Liver (tissue), 9 donors: ENCODE data around the gene SPC24. TPM values are rescaled to one million over a fixed set of nuclear protein-coding genes. Genes with fewer than 3 reads are reported as not detected.
A peak's percentile ranks its signal among the peaks of the same experiment; 100 is the strongest.

Experiments used
- DNase-seq: peaks from one replicate; pipeline ENCODE4 v3.0.0-alpha.2; 2017; ENCODE audit warnings: low spot score
- H3K27ac ChIP-seq, 2 donors: one replicate each; pipeline ENCODE4 v1.7.0; 2013; ENCODE audit warnings: inconsistent platforms in 2 of 2, low read length in 2 of 2, control low read depth in 1 of 2, low read depth in 1 of 2, mild to moderate bottlenecking in 1 of 2
- H3K27me3 ChIP-seq, 4 donors: one replicate each; pipeline versions ENCODE4 v1.6.1 to v1.7.0; 2013; ENCODE audit warnings: low read length in 3 of 4, inconsistent platforms in 1 of 4, mild to moderate bottlenecking in 1 of 4, moderate library complexity in 1 of 4; ENCODE audit not compliant: control insufficient read depth in 4 of 4, insufficient read depth in 4 of 4
- H3K36me3 ChIP-seq, 4 donors: one replicate each; pipeline versions ENCODE4 v1.6.1 to v1.7.0; 2013; ENCODE audit warnings: low read length in 3 of 4, mild to moderate bottlenecking in 3 of 4, low read depth in 1 of 4, moderate library complexity in 1 of 4; ENCODE audit not compliant: control insufficient read depth in 4 of 4, insufficient read depth in 3 of 4
- H3K4me1 ChIP-seq, 4 donors: one replicate each; pipeline versions ENCODE4 v1.6.1 to v1.7.0; 2013; ENCODE audit warnings: low read length in 3 of 4, mild to moderate bottlenecking in 3 of 4, moderate library complexity in 1 of 4; ENCODE audit not compliant: control insufficient read depth in 4 of 4, insufficient read depth in 4 of 4
- H3K4me3 ChIP-seq, 3 donors: one replicate each; pipeline versions ENCODE4 v1.6.1 to v1.7.0; 2013; ENCODE audit warnings: low read length in 3 of 3, control low read depth in 1 of 3, low read depth in 1 of 3, mild to moderate bottlenecking in 1 of 3
- H3K9ac ChIP-seq, 2 donors: one replicate each; pipeline ENCODE4 v1.7.0; 2013; ENCODE audit warnings: low read length in 2 of 2, mild to moderate bottlenecking in 2 of 2, moderate library complexity in 2 of 2, control low read depth in 1 of 2, low read depth in 1 of 2
- H3K9me3 ChIP-seq, 4 donors: one replicate each; pipeline versions ENCODE4 v1.6.1 to v1.7.0; 2013; ENCODE audit warnings: low read length in 3 of 4; ENCODE audit not compliant: control insufficient read depth in 4 of 4
- ATF3 ChIP-seq: IDR thresholded peaks from 2 replicates; pipeline ENCODE4 v1.6.1; 2016; ENCODE audit warnings: antibody characterized with exemption
- CTCF ChIP-seq: fragments of 150-350 bp; IDR thresholded peaks from 2 replicates; pipeline ENCODE4 v1.5.1; 2017; ENCODE audit warnings: improper control_type of control experiment, low read depth, low read length; ENCODE audit not compliant: missing input control
- EGR1 ChIP-seq, 2 donors: IDR thresholded peaks; 2 replicates each; pipeline ENCODE4 v1.6.1; 2016 to 2018; ENCODE audit warnings: antibody characterized with exemption in 2 of 2, low read depth in 2 of 2
- FOXA1 ChIP-seq: IDR thresholded peaks from 2 replicates; pipeline ENCODE4 v1.6.1; 2016; ENCODE audit warnings: antibody characterized with exemption
- FOXA2 ChIP-seq: IDR thresholded peaks from 2 replicates; pipeline ENCODE4 v1.6.1; 2016; ENCODE audit warnings: antibody characterized with exemption
- GABPA ChIP-seq, 2 donors: IDR thresholded peaks in 1 of 2; conservative IDR thresholded peaks in 1 of 2; 2 replicates each; pipeline ENCODE4 v1.6.1; 2016; ENCODE audit warnings: antibody characterized with exemption in 2 of 2, mild to moderate bottlenecking in 1 of 2, moderate library complexity in 1 of 2
- HNF4A ChIP-seq, 2 donors: conservative IDR thresholded peaks; 2 replicates each; pipeline ENCODE4 v1.6.1; 2016; ENCODE audit warnings: antibody characterized with exemption in 2 of 2, mild to moderate bottlenecking in 2 of 2
- HNF4G ChIP-seq: IDR thresholded peaks from 2 replicates; pipeline ENCODE4 v1.6.1; 2016; ENCODE audit warnings: antibody characterized with exemption
- JUND ChIP-seq, 2 donors: IDR thresholded peaks; 2 replicates each; pipeline ENCODE4 v1.6.1; 2016; ENCODE audit warnings: antibody characterized with exemption in 2 of 2
- MAX ChIP-seq: IDR thresholded peaks from 2 replicates; pipeline ENCODE4 v1.6.1; 2016; ENCODE audit warnings: antibody characterized with exemption
- NR2F2 ChIP-seq: IDR thresholded peaks from 2 replicates; pipeline ENCODE4 v1.6.1; 2016; ENCODE audit warnings: antibody characterized with exemption
- RAD21 ChIP-seq, 2 donors: IDR thresholded peaks; 2 replicates each; pipeline ENCODE4 v1.6.1; 2016; ENCODE audit warnings: antibody characterized with exemption in 2 of 2, mild to moderate bottlenecking in 2 of 2
- REST ChIP-seq: IDR thresholded peaks from 2 replicates; pipeline ENCODE4 v1.6.1; 2016; ENCODE audit warnings: antibody characterized with exemption, mild to moderate bottlenecking
- RXRA ChIP-seq, 2 donors: IDR thresholded peaks; 2 replicates each; pipeline ENCODE4 v1.6.1; 2017 to 2018; ENCODE audit warnings: antibody characterized with exemption in 2 of 2, mild to moderate bottlenecking in 1 of 2
- SP1 ChIP-seq: IDR thresholded peaks from 2 replicates; pipeline ENCODE4 v1.6.1; 2018; ENCODE audit warnings: antibody characterized with exemption, mild to moderate bottlenecking
- TAF1 ChIP-seq: conservative IDR thresholded peaks from 2 replicates; pipeline ENCODE4 v1.6.1; 2016; ENCODE audit warnings: antibody characterized with exemption, mild to moderate bottlenecking
- YY1 ChIP-seq: IDR thresholded peaks from 2 replicates; pipeline ENCODE4 v1.6.1; 2016; ENCODE audit warnings: antibody characterized with exemption, mild to moderate bottlenecking
- ZBTB33 ChIP-seq: IDR thresholded peaks from 2 replicates; pipeline ENCODE4 v1.6.1; 2016; ENCODE audit warnings: antibody characterized with exemption
- WGBS: extraction: QIAGEN DNeasy Blood & Tissue Kit; methylation state at CpG from one replicate; pipeline ENCODE4 v1.1.7; 2013; 5-methylcytosine and 5-hydroxymethylcytosine counted together
- polyA plus RNA-seq, 2 donors: library from polyadenylated mRNA; stranded (reverse) in 1 of 2; unstranded in 1 of 2; fragments of 200-250 nt in 1 of 2; fragments of >200 nt in 1 of 2; fragmentation: Nextera tagmentation in 1 of 2; extraction: Ambion mirVana in 1 of 2; gene quantifications; one replicate each; pipeline versions ENCODE4 v1.2.1 to v1.2.3, GENCODE V29; 2013 to 2015
- total RNA-seq, 2 donors: library from RNA; depleted of rRNA; stranded (reverse); fragments of >200 nt; gene quantifications; one replicate each; pipeline ENCODE4 v1.2.3, GENCODE V29; 2014
- donor health status: healthy.
- donor health status: healthy.
- donor health status: healthy.
- donor health status: healthy.
- donor health status: healthy.

SPC24 gene
- total and polyA plus RNA-seq, 4 donors, result 0.42 to 72.5 (median 1.3) TPM

GRCh38 chr19:11180346-11180745 lies 24.8 kb upstream of the SPC24 start:
- H3K36me3 ChIP-seq, result peaks cover 1 to 23% (median 7%) of the 10 kb centered on the region in 4 donors
- H3K9me3 ChIP-seq, result no peaks in the 10 kb centered on the region
- H3K4me1 ChIP-seq, result peaks cover 6 to 21% (median 13%) of the 10 kb centered on the region in 4 donors
- WGBS, result 77% methylated on average over 8 of the region's 8 CpGs
- no peak overlapping the region for H3K4me3 ChIP-seq
- DNase-seq, result no peak
- no peaks in the 10 kb centered on the region for H3K27me3 ChIP-seq
- TF ChIP-seq REST, result no peak
- no peak for TF ChIP-seq HNF4G
- no peak for TF ChIP-seq ZBTB33
- TF ChIP-seq MAX, result no peak
- no peak for TF ChIP-seq NR2F2
- TF ChIP-seq FOXA1, result no peak
- no peak for TF ChIP-seq RXRA (IDR thresholded peaks at IDR 0.05)
- no peak for TF ChIP-seq HNF4A (conservative IDR thresholded peaks at IDR 0.05)
- no peak for TF ChIP-seq TAF1
- no peak for TF ChIP-seq ATF3
- TF ChIP-seq EGR1 (IDR thresholded peaks at IDR 0.05; ENCODE audit: low read depth in 2 of 2), result no peak
- no peak for TF ChIP-seq CTCF
- TF ChIP-seq GABPA (IDR thresholded peaks at IDR 0.05 in 1 of 2, conservative IDR thresholded peaks at IDR 0.05 in 1 of 2), result no peak
- TF ChIP-seq FOXA2, result no peak
- TF ChIP-seq JUND (IDR thresholded peaks at IDR 0.05), result no peak
- no peak for TF ChIP-seq RAD21 (IDR thresholded peaks at IDR 0.05)
- no peak for TF ChIP-seq YY1
- TF ChIP-seq SP1, result no peak
- no peak overlapping the region for H3K9ac ChIP-seq
- H3K27ac ChIP-seq, result peak overlapping the region; percentile 17
